Esophagus muscularis mucosa (tissue), 4 donors: Measurements from ENCODE around the gene SLCO6A1.

Source experiments
- CTCF ChIP-seq, 3 experiments: fragments of 200-600 bp in 2 of 3; fragments of 450-650 bp in 1 of 3; sonication (generic) in 2 of 3; IDR thresholded peaks; one replicate each; pipeline ENCODE4 v1.5.1; 2017 to 2019; ENCODE audit warnings: antibody characterized with exemption in 3 of 3, mild to moderate bottlenecking in 2 of 3, moderate library complexity in 1 of 3
- EP300 ChIP-seq: sonication (generic); formaldehyde crosslinking; IDR thresholded peaks from one replicate; pipeline ENCODE4 v1.6.1; 2017; ENCODE audit warnings: antibody characterized with exemption
- POLR2A ChIP-seq: fragments of 450-650 bp; IDR thresholded peaks from one replicate; pipeline ENCODE4 v1.6.1; 2017; ENCODE audit warnings: antibody characterized with exemption, moderate library complexity, mild to moderate bottlenecking, low read depth
- POLR2AphosphoS5 ChIP-seq, 2 donors: sonication (generic); formaldehyde crosslinking; IDR thresholded peaks; one replicate each; pipeline ENCODE4 v1.6.1; 2017; ENCODE audit warnings: antibody characterized with exemption in 2 of 2

- no peak for TF ChIP-seq EP300
- no peak for TF ChIP-seq CTCF (IDR thresholded peaks at IDR 0.05)
- TF ChIP-seq POLR2A = no peak
- TF ChIP-seq POLR2AphosphoS5 (IDR thresholded peaks at IDR 0.05) = no peak
Observed at GRCh38 chr5:102527547-102527946, 28.7 kb upstream of the SLCO6A1 start.
